ENCODE measurements around the gene CCDC92B.

DNA sequence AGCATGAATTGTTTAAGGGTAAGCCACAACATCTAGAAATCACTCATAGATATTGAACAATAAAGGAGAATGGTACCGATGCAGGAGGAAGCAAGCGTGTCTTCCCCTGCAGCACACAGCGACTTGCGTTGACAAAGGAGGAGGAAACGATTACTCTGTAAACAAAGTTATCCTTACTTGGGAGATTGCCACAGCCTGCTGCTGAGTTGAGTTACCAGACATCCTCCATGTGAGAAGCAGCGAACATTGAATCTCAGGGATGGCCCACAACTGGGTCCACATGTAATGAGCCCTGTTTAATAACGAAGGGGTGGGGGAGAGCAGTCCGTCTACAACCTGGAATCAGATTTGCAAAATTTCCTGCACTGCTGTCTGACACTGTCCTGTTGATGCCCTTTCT lies 65.5 kb downstream of the CCDC92B start:
- TF ChIP-seq CTCF (IDR thresholded peaks at IDR 0.05; ENCODE audit: poor library complexity) (no peak), EZH2 (IDR thresholded peaks at IDR 0.05; ENCODE audit: borderline replicate concordance) (no peak)
